Measurements from ENCODE around the gene METTL13.

The METTL13 gene

GRCh38 chr1:171817511-171818265 lies 36.2 kb downstream of the METTL13 start (continued):
- no peak for TF ChIP-seq ZNF776 (tag by site-specific recombination; IDR thresholded peaks at IDR 0.05; ENCODE audit: borderline replicate concordance)
- no peak for TF ChIP-seq RBAK (tag by site-specific recombination; IDR thresholded peaks at IDR 0.05)
- peak; percentile 80 for TF ChIP-seq PRDM1 (tag by site-specific recombination; IDR thresholded peaks at IDR 0.05)
- TF ChIP-seq SCRT1 (tag by site-specific recombination; IDR thresholded peaks at IDR 0.05; ENCODE audit: borderline replicate concordance) = no peak
- no peak for TF ChIP-seq MYNN (tag by site-specific recombination; IDR thresholded peaks at IDR 0.05; ENCODE audit: borderline replicate concordance)
- TF ChIP-seq ZBTB17 (tag by site-specific recombination; IDR thresholded peaks at IDR 0.05) = no peak
- no peak for TF ChIP-seq ZFHX2 (tag by site-specific recombination; conservative IDR thresholded peaks at IDR 0.05)
- peak; percentile 37; the same call in 1 of the 2 replicates for TF ChIP-seq KLF8 (tag by site-specific recombination; IDR thresholded peaks at IDR 0.05)
- no peak for TF ChIP-seq EGR2 (tag by site-specific recombination; IDR thresholded peaks at IDR 0.05; ENCODE audit: low read depth)
- TF ChIP-seq ZNF26 (tag by site-specific recombination; IDR thresholded peaks at IDR 0.05) = no peak
- TF ChIP-seq SP7 (tag by site-specific recombination; IDR thresholded peaks at IDR 0.05) = peak; percentile 14; the same call in 1 of the 2 replicates
- peak; percentile 19 for TF ChIP-seq SCRT2 (tag by site-specific recombination; IDR thresholded peaks at IDR 0.05)
- TF ChIP-seq, protein P1, sequence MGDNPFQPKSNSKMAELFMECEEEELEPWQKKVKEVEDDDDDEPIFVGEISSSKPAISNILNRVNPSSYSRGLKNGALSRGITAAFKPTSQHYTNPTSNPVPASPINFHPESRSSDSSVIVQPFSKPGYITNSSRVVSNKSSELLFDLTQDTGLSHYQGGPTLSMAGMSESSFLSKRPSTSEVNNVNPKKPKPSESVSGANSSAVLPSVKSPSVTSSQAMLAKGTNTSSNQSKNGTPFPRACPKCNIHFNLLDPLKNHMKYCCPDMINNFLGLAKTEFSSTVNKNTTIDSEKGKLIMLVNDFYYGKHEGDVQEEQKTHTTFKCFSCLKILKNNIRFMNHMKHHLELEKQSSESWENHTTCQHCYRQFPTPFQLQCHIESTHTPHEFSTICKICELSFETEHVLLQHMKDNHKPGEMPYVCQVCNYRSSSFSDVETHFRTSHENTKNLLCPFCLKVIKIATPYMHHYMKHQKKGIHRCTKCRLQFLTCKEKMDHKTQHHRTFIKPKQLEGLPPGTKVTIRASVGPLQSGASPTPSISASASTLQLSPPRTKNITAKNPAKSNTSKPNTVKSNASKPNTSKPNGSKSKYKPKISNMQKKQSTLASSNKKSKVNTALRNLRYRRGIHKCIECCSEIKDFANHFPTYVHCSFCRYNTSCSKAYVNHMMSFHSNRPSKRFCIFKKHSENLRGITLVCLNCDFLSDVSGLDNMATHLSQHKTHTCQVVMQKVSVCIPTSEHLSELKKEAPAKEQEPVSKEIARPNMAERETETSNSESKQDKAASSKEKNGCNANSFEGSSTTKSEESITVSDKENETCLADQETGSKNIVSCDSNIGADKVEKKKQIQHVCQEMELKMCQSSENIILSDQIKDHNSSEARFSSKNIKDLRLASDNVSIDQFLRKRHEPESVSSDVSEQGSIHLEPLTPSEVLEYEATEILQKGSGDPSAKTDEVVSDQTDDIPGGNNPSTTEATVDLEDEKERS (tag by site-specific recombination; IDR thresholded peaks at IDR 0.05) = no peak
- TF ChIP-seq, protein P2, sequence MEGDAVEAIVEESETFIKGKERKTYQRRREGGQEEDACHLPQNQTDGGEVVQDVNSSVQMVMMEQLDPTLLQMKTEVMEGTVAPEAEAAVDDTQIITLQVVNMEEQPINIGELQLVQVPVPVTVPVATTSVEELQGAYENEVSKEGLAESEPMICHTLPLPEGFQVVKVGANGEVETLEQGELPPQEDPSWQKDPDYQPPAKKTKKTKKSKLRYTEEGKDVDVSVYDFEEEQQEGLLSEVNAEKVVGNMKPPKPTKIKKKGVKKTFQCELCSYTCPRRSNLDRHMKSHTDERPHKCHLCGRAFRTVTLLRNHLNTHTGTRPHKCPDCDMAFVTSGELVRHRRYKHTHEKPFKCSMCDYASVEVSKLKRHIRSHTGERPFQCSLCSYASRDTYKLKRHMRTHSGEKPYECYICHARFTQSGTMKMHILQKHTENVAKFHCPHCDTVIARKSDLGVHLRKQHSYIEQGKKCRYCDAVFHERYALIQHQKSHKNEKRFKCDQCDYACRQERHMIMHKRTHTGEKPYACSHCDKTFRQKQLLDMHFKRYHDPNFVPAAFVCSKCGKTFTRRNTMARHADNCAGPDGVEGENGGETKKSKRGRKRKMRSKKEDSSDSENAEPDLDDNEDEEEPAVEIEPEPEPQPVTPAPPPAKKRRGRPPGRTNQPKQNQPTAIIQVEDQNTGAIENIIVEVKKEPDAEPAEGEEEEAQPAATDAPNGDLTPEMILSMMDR (tag by site-specific recombination; IDR thresholded peaks at IDR 0.05) = no peak
- TF ChIP-seq BCL11B (tag by site-specific recombination; IDR thresholded peaks at IDR 0.05; ENCODE audit: low read depth) = no peak

GRCh38 chr1:171819946-171820345 lies 38.5 kb downstream of the METTL13 start:
- Histone ChIP-seq H3K27ac (ENCODE audit: extremely low read depth, low read depth, low read length) (no peak overlapping the region), H3K9me3 (ENCODE audit: control insufficient read depth, insufficient read depth, low read depth, low read length) (no peaks in the 10 kb centered on the region), H3K36me3 (ENCODE audit: control insufficient read depth in 2 of 2, insufficient read depth in 1 of 2, low read length in 2 of 2) (no peaks in the 10 kb centered on the region), H3K4me1 (ENCODE audit: control insufficient read depth, insufficient read depth, low read length) (no peaks in the 10 kb centered on the region), H3K4me3 (ENCODE audit: low read depth, low read length) (no peak overlapping the region)
- TF ChIP-seq ZNF548 (tag by site-specific recombination; IDR thresholded peaks at IDR 0.05) (no peak), KLF1 (tag by site-specific recombination; IDR thresholded peaks at IDR 0.05) (no peak)
- CTCF ChIA-PET = interaction anchor here (0.6 to 1.1 kb wide), 3 partner anchors 161 to 579 kb away, joined by 3 to 4 read pairs (median 3); no protein-coding TSS in a partner anchor
- POLR2A ChIA-PET = no interaction called here

DNA sequence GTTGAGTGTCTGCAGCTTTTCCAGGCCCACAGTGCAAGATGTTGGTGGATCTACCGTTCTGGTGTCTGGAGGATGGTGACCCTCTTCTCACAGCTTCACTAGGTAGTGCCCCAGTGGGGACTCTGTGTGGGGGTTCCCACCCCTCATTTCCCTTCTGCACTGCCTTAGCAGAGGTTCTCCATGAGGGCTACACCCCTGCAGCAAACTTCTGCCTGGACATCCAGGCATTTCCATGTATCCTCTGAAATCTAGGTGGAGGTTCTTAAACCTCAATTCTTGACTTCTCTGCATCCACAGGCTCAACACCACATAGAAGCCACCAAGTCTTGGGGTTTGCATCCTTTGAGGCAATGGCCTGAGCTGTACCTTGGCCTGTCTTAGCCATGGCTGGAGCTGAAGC lies 45.5 kb downstream of the METTL13 start:
- H3K4me3 ChIP-seq (ENCODE audit: low read depth, low read length) = no peak overlapping the region
- H3K9me3 ChIP-seq (ENCODE audit: control insufficient read depth, insufficient read depth, low read depth, low read length) = no peaks in the 10 kb centered on the region
- TF ChIP-seq, protein P1 (tag by site-specific recombination; IDR thresholded peaks at IDR 0.05) = peak; percentile 63; the same call in 1 of the 2 replicates
- TF ChIP-seq ZNF791 (tag by site-specific recombination; IDR thresholded peaks at IDR 0.05) (no peak), ZNF155 (tag by site-specific recombination; IDR thresholded peaks at IDR 0.05) (no peak), ZNF211 (tag by site-specific recombination; IDR thresholded peaks at IDR 0.05; ENCODE audit: low read depth) (no peak), SETDB1 (IDR thresholded peaks at IDR 0.05; ENCODE audit: insufficient read length, low read length) (peak; percentile 74)
- no peaks in the 10 kb centered on the region for H3K36me3 ChIP-seq (ENCODE audit: control insufficient read depth in 2 of 2, insufficient read depth in 1 of 2, low read length in 2 of 2)
- CTCF ChIA-PET = interaction anchor here (0.6 kb wide), 1 partner anchor 11 kb away, joined by 3 read pairs; no protein-coding TSS in a partner anchor
- POLR2A ChIA-PET = no interaction called here
- no peaks in the 10 kb centered on the region for H3K4me1 ChIP-seq (ENCODE audit: control insufficient read depth, insufficient read depth, low read length)
- no peak overlapping the region for H3K27ac ChIP-seq (ENCODE audit: extremely low read depth, low read depth, low read length)

All from HEK293 (cell line).